NCI-H2107 treated with DMSO at 0.1 percent for 48 hours (cell line): Measurements from ENCODE around the gene GTF3C2.

ENCODE experiments used
- DNase-seq: peaks from one replicate; lab custom pipeline; 2025; ENCODE audit not compliant: unreplicated experiment; lab: John Stamatoyannopoulos, UW

GTF3C2 gene, protein sequence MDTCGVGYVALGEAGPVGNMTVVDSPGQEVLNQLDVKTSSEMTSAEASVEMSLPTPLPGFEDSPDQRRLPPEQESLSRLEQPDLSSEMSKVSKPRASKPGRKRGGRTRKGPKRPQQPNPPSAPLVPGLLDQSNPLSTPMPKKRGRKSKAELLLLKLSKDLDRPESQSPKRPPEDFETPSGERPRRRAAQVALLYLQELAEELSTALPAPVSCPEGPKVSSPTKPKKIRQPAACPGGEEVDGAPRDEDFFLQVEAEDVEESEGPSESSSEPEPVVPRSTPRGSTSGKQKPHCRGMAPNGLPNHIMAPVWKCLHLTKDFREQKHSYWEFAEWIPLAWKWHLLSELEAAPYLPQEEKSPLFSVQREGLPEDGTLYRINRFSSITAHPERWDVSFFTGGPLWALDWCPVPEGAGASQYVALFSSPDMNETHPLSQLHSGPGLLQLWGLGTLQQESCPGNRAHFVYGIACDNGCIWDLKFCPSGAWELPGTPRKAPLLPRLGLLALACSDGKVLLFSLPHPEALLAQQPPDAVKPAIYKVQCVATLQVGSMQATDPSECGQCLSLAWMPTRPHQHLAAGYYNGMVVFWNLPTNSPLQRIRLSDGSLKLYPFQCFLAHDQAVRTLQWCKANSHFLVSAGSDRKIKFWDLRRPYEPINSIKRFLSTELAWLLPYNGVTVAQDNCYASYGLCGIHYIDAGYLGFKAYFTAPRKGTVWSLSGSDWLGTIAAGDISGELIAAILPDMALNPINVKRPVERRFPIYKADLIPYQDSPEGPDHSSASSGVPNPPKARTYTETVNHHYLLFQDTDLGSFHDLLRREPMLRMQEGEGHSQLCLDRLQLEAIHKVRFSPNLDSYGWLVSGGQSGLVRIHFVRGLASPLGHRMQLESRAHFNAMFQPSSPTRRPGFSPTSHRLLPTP

DNA sequence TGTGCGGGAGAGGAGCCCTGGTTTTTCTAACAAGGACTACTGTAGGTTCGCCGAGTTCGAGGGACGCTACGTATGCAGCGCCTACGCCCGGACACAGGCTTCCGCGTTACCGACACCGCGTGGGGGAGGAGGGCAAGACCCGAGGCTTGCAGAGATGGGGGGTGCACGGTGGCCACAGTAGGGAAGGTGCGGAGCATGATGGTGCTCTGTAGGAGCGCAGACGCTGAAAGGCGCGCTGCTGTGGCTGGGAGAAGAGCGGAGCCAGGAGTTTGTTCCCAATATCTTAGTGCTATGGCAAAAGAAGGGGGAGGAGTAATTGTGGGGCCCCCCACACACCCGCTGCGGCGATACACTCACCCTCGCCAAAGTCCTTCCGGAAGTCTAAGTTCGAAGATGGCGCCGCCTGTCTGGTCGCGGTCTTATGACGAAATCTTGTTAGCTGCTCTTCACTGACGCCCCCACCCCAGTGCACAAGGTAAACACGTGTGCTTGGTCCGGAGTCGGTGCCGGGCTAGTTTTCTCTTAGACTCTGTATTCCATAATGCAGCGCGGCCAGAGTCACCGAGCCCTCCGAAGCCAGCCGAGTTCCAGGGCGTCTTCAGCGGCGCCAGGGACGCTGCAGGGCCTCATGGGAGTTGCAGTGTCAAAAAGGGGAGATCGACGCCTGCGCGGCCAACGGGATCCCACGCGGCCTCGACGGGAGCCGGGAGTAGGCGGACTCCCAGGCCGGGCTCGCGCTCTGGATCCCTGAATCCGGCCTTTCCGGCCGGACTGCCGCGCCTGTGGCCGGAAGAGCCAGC, at the start of gene GTF3C2:
GTF3C2 (minus strand) TSS at position 383 of the 800 bp plus-strand sequence. CDS start 13,210 bp downstream, outside the sequence.
- DNase-seq: peak; percentile 88

GRCh38 chr2:27400348-27401135, 44.0 kb upstream of the GTF3C2 start:
- no peak for DNase-seq

GRCh38 chr2:27398962-27399361, 42.4 kb upstream of the GTF3C2 start:
- DNase-seq: no peak

GRCh38 chr2:27393225-27393624, 36.7 kb upstream of the GTF3C2 start:
- DNase-seq: no peak

DNA sequence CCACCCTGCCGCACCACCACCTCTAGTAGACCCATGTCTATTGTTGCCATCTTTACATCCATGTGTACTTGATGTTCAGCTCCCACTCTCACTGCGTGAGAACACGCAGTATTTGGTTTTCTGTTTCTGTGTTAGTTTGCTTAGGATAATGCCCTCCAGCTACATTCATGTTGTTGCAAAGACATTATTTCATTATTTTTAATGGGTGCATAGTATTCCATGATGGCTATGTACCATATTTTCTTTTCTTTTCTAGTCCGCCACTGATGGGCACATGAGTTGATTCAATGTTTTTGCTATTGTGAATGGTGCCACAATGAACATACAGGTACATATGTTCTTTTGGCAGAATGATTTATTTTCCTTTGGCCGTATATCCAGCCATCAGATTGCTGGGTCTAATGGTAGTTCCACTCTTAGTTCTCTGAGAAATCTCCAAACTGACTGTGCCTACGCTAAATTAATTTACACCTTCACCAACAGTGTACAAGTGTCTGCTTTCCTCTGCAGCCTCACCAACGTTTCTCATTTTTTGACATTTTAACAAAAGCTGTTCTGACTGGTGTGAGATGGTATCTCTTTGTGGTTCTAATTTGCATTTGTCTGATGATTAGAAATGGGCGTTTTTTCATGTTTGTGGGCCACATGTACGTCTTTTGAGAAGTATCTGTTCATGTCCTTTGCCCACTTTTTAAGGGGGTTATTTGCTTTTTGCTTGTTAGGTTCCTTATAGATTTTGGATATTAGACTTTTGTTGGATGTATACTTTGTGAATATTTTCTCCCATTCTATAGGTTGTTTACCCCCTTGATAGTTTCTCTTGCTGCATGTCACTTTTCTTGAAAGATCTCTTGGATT, 34.5 kb upstream of the GTF3C2 start:
- DNase-seq: no peak

DNA sequence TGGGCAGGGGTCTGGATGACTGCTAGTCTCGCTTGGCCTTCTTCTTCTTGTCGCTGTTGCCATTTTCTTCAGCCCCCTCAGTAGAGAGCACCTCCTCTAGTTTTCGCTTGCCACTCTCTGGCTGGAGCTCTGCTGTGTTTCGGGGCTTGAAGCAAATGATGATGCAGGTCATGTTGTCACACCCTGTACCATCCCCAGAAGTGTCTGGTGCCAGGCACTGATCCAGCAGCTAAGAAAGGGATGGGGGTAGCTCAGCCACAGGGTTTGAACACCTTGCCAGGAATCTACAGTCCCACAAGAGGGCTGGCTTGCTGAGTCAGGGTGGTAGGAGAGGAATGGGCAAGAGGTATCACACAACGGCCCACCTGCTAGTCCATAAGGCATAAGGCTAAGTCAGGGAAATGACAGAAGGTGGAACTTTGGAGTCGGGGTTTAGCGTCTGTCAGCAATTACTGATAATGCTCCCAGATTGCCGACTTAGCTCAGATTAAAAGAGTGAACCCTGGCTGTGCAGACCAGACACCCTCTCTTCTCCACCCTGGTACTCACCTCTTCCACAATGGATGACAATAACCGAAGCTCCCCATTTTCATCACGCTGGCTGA, 25.1 kb upstream of the GTF3C2 start:
- no peak for DNase-seq

DNA sequence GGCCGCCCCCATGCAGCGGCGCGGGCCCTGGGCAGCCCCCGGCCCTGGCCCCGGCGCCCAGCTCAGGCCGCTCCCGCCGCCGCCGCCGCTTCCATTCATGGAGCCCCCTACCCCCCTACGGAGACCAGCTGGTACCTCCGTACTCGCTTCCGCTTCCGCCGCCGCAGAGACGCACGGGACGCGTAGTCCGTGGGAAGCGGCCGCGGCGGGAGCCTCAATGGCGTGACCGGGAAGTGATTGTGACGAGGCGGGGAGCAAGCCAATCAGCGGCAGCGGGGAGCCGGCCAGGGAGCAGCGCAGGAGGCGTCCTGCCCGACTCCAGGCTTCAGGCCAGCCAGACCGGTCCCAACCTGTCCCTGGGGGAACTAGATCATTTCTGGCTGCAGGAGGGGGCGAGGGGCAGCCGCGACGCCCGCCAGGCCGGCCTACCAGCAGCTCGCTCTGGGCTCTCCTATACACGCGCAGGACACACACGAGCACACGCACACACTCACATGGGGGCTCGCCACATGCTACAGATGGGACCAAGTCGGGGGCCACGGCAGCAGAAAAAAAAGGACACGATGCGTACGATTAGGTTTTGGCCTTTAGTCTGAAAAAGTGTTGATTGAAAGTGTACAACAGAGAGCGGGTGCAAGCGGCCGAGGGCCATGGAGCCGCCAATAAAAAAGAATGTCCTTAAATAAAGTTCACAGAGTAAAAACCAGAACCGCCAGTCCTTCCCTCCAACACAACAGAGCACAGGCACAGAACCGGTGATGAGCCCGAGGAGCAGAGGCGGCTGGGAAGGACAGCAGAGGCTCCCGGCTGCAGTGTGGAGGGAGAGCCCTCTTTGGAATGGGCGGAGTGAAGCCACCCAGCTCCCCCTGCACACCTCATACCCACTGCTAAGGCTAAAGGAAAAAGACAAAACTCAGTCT, 24.3 kb upstream of the GTF3C2 start, which contains the start of gene ZNF513:
ZNF513 (minus strand) TSS at position 109 of the 920 bp plus-strand sequence. CDS start 208 bp downstream, outside the sequence.
- peak; percentile 79 for DNase-seq

DNA sequence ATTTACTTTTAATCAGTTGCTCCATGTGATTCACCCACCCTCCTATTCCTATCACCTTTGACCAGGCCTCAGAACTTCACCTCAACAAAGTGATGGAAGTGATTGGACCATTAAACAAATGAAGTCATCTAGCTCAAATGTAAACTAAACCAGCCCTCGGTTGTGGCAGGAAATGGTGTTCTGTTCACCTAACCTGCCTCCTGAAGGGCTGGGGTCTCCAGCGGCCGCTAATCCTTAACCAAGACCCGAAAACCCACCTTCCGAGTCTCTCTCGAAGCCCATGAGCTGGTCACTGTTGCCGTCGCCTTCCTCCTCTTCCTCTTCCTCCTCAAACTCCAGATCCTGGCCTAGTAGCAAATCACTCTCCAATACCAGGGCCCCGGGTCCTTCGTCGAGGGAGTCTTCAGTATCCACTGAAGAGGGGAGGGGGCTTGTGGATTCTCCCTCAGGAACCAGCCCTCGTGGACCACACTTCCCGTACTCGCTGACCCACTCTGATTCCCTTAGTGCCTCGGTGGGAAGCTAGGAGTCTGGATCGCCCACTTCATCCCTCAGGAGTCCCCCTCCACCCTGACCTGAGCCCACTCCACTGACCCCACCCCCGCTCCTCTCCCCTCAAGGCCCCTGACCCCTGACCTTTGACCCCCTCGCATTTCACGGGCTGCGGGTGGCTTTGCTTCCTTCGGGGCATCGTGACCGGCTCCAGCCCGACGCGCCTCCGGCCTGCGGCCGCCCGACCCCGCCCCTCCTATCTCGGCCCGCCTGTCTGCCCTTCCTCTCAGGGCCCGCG, 23.5 kb upstream of the GTF3C2 start:
- DNase-seq: no peak

DNA sequence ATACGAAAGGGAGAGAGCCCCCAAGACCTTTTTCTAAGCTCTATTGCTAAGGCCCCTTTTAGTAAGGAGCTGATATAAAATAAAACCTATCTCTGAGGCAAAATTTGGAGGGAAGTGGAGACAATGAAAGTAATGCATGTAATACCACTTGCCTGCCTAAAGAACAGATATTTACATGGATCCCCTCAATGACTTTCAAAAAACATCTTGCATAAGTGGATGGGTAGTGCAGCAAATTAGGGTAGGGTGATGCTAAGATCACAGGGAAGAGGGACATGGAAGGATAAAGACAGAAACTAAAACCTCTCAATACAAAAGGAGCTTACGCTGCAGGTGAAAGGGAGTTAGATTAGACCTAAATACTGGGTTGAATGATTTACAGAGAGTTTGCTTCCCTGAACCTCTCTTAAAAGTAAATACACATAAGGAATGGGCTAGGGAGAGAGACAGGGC, 22.8 kb upstream of the GTF3C2 start:
- no peak for DNase-seq

GRCh38 chr2:27378809-27379290, 22.3 kb upstream of the GTF3C2 start:
- DNase-seq: no peak

GRCh38 chr2:27378096-27378808, 21.7 kb upstream of the GTF3C2 start:
- no peak for DNase-seq

DNA sequence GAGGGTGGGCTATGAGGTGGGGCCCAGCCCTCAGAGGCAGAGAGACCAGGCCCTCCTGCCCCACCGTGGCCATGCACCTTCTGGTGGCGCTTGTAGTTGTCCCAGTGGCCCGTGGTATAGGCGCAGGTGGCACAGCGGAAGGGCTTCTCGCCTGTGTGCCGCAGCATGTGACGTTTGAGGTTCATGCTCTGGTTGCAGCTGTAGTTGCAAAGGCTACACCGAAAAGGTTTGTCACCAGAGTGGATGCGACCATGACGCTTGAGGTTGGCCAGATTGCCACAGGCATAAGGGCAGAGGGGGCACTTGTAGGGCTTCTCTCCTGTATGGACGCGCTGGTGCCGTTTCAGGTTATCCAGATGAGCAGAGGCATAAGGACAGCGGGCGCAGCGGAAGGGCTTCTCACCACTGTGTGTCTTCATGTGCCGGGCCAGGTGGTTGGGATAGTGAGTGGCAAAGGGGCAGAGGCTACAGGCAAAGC, 21.1 kb upstream of the GTF3C2 start:
- no peak for DNase-seq

DNA sequence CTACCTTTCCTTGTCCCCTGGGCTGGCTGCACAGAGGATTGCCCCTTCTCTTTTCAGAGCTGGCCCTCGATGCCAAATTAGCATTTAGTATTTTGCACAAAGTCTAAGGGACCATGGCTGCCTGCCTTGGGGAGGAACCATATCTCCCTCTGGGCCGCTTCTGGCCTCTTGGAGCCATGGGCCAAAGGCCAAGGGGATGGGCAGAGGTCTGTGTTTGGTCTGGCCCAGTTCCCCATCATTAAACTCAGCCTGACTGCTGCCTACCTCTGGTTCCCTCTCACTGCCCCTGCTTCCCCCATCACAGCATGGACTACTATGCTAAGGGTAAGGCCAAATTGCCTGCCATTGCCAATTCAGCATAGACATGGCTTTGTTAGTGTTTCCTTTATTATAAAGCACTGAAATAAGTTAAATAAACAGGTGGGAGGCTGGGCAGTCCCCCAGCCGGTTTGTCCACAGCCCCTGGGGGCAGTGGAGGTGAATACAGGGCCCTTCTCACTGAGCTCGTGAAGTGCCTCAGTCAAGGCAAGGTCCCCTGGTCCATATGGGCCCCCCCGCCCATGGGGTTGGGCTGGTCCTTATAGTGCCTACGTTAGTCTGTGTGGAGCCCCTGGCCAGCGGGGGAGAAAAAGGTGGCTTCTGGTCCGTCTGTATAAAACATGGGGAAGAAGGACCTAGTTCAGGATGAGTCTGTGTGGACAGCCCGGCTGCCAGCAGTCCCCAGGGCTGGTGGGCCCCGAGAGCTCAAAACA, 20.5 kb upstream of the GTF3C2 start:
- no peak for DNase-seq

- no peak for DNase-seq
Observed at GRCh38 chr2:27376151-27376865, 19.7 kb upstream of the GTF3C2 start.
